Astrocyte of the spinal cord (primary cell): ENCODE measurements around the gene MRPS11.
A peak's percentile ranks its signal among the peaks of the same experiment; 100 is the strongest.
"Not testable (repeated sequence)": the region's sequence is repeated elsewhere in the genome, so short reads cannot be mapped to it uniquely, and the experiment has no call there.

Source experiments
- DNase-seq: peaks from one replicate; pipeline ENCODE4 v3.0.0; 2011; ENCODE audit warnings: low read depth, low spot score
- H3K4me3 ChIP-seq: 2 replicates; pipeline ENCODE4 v1.5.1; 2011; ENCODE audit warnings: low read depth, mild to moderate bottlenecking, low read length, moderate library complexity
- in situ Hi-C: cut with HindIII; loops from 2 replicates; pipeline ENCODE4 v1.10.0; 2017; ENCODE audit warnings: low sequenced_read_pairs
- TF ChIP-seq, protein P1 (sequence below): IDR thresholded peaks from 2 replicates; pipeline ENCODE4 v1.5.1; 2012; ENCODE audit warnings: low read depth, mild to moderate bottlenecking, low read length, inconsistent platforms

MRPS11 gene

DNA sequence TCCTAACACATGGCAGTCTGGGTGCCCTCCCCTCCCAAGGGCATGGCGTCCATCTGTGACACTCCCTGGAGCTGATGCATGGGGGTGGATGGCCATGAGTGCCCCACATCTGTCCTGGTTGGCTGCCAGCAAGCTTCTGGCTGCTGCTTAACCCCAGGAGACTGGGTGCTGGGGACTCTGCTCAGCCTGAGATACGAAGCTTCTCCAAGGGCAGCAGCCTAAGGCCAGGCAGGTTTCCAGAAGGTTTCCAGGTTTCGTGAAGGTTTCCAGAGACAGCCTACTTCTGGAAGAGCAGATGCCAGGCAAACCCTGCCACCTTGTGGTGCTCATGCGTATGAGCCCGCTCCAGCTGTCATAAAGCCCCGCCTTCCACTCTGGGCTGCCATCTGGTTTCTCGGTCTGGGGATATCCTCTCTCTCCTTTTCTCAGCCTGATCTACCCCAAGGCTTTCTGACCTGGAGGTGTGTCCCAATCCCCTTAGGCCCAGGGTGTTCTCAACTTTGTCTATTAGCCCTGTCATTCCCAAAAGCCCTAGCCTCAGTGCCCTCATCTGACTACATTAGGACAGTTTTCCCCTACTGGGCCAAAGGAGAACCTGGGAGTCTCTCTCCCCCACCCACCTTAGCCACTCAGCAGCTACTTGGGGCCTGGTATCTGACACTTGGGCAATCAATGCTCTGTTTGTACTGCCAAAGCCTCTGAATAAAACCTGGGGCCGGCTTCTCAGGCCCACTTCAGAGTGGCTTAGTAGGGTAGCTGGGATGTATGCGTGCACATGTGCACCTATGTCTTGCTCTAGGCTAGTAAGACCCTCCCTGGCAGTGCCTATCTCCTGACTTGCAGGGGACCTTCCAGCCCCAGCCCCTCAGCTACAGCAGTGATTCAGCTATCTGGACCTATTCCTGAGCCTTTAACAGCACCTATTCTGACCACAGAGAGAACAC lies 12.4 kb upstream of the MRPS11 start:
- in situ Hi-C loops: no loop called here
- H3K4me3 ChIP-seq: no peak overlapping the region
- DNase-seq: peak; percentile 62
- TF ChIP-seq, protein P1, sequence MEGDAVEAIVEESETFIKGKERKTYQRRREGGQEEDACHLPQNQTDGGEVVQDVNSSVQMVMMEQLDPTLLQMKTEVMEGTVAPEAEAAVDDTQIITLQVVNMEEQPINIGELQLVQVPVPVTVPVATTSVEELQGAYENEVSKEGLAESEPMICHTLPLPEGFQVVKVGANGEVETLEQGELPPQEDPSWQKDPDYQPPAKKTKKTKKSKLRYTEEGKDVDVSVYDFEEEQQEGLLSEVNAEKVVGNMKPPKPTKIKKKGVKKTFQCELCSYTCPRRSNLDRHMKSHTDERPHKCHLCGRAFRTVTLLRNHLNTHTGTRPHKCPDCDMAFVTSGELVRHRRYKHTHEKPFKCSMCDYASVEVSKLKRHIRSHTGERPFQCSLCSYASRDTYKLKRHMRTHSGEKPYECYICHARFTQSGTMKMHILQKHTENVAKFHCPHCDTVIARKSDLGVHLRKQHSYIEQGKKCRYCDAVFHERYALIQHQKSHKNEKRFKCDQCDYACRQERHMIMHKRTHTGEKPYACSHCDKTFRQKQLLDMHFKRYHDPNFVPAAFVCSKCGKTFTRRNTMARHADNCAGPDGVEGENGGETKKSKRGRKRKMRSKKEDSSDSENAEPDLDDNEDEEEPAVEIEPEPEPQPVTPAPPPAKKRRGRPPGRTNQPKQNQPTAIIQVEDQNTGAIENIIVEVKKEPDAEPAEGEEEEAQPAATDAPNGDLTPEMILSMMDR: peak; percentile 84

DNA sequence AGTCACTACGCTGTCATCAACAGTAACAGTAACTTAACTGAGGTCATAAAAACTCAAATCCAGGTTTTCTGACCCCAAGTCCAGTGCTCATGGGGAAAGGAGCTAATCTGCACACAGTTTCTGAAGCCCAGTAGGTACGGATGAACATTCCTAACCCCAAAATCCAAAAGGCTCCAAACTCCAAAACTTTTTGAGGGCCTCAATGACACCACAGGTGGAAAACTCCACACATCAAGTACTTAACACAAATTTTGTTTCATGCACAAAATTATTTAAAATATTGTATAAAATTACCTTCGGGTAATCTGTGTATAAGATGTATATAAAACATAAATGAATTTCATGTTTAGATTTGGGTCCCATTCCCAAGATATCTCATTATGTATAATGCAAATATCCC lies 10.8 kb upstream of the MRPS11 start:
- TF ChIP-seq, protein P1: no peak
- H3K4me3 ChIP-seq: no peak overlapping the region
- in situ Hi-C loops: no loop called here
- no peak for DNase-seq

DNA sequence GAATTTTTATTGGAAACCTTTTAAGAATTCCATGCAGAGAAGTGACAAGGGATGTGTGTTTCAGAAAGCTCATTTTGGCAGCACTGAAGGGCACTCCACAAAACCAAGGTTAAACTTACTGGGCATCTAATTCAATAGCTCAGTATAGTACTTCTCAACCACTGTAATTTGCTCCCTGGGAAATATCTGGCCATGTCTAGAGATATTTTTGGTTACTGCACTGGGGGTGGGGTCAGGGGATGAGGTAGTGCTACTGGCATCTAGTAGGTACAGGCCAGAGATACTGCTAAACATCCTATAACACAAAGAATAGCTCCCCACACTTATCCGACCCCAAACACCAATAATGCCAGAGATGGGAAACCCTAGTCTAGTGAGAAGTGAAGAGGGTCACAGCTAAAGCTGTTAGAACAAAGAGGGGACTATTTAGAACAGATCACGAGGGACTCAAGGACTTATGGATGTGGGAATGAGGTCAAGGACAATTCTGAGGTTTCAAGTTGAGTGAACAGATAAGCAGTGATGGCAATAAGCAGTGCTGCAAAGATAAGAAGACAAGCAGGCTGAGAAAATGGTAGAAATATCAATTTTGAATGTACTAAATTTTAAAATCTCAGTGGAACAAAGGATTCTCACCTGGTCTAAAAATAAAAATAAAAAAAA lies 3.5 kb upstream of the MRPS11 start:
- in situ Hi-C loops: no loop called here
- H3K4me3 ChIP-seq: no peak overlapping the region
- TF ChIP-seq, protein P1: no peak
- no peak for DNase-seq

DNA sequence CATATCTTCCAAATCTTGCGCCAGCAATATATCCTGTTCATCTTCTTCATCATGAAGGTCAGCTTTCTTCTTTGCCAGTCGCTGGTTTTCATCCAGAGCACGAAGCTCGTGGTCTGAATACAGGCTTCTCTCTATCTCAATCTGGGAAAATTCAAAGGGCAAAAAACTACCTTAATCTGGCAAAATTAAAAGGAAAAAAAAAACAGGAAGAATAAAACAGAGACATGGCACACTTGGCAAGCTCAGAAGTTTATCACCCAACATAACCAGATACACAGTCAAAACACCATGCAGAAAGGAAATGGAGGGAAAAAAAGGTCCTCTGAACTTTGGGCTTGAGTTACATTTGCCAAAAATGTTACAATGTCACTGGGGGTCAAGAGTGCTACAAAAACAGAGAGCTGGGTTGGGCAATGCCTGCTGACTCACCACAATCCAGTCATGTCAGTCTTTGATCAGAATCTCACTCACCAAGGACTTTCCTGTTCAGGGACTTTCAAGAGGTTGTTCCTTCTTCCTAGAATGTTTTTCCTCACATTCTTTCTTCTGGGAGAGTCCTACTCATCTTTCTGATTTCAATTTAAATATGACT lies 1.8 kb upstream of the MRPS11 start:
- TF ChIP-seq, protein P1: no peak
- in situ Hi-C loops: no loop called here
- no peak overlapping the region for H3K4me3 ChIP-seq
- DNase-seq: no peak

DNA sequence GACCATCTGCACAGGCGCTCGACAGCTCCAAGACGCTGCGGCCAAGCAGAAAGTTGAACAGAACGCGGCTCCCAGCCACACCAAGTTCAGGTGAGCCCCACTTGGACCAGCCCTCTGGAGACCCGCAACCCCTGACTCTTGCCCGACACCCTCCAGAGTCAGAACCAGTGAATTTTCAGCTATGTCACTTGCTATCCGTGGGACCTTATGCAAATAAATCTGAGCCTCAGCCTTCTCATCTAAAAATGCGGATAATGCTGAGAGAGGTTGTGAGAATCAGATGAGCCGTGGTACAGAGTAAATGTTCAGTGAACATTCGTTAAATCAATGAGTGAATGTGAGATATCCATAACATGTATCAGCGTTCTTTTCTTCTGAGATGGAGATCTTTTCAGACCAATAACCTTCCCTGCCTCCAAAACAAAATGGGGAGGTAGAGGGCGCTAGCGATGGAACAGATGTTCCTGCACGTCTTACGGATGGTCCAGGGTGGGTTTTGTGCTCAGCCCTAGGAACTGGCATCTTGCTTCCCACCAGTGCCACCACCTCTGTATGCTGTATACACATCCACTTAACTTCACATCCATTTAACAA lies 524 bp downstream of the MRPS11 start:
- in situ Hi-C loops: no loop called here
- peak overlapping the region; percentile 69 for H3K4me3 ChIP-seq
- peak; percentile 16 for DNase-seq
- TF ChIP-seq, protein P1: peak; percentile 55

DNA sequence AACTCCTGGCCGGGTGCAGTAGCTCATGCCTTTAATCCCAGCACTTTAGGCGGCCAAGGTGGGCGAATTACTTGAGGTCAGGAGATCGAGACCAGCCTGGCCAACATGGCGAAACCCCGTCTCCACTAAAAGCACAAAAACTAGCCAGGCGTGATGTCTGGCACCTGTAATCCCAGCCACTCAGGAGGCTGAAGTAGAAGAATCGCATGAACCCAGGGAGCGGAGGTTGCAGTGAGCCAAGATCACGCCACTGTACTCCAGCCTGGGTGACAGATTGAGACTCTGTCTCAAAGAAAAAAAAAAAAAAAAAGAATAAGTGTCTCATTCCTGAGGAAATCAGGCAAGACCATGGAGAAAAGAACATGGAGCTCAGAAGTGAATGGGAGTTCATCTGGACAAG lies 1.2 kb downstream of the MRPS11 start:
- DNase-seq, H3K4me3 ChIP-seq, in situ Hi-C loops: not testable (repeated sequence)
